Measurements from ENCODE around the gene ZNF91.
"Not testable (repeated sequence)": the region's sequence is repeated elsewhere in the genome, so short reads cannot be mapped to it uniquely, and the experiment has no call there.

- not testable (repeated sequence) for TF ChIP-seq SIN3A (IDR thresholded peaks at IDR 0.05; ENCODE audit: low read depth, low read length); ESRRA (IDR thresholded peaks at IDR 0.05; ENCODE audit: low read length); USF2 (IDR thresholded peaks at IDR 0.05; ENCODE audit: borderline replicate concordance, low read depth, low read length); MEF2B (IDR thresholded peaks at IDR 0.05; ENCODE audit: partially characterized antibody, poor library complexity, severe bottlenecking); EP300 (IDR thresholded peaks at IDR 0.05; ENCODE audit: borderline replicate concordance in 1 of 2, control insufficient read depth in 1 of 2, low read depth in 2 of 2, low read length in 2 of 2)
These were observed 75.7 kb downstream of the ZNF91 start for GRCh38 chr19:23319571-23319970.
